Stimulated activated CD8-positive, alpha-beta memory T cell treated with anti-CD3 and anti-CD28 coated beads, Interleukin-7, amount 100 ng/mL, for 4 hours (primary cell): Measurements from ENCODE around the gene ATF7.

Experiments used
- DNase-seq, 2 donors: peaks; one replicate each; pipeline ENCODE4 v3.0.0-alpha.2; 2020; ENCODE audit warnings: low read depth in 2 of 2

ATF7 gene

DNA sequence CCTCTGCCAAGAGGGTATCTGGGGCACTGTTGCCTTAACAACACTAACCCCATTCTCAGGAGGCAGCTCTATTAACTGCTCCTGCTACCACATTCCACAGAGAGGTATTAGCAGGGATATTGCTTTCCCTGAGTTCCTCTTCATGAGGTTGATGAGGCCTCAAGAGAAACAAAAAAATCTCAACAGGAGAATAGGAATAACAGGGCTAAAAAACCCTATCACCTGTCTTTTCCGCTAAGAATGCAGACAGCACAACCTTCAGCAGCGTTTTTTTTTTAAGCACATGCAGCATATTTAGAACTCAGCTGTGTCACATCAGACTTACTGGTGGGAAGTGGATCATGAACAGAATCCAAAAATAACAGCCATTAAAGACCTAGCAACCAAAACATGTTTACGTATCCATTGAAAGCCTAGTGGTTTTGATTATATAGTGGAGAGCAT lies 29.2 kb downstream of the ATF7 start:
- DNase-seq: no peak

GRCh38 chr12:53594897-53595615 lies 31.1 kb downstream of the ATF7 start:
- no peak for DNase-seq

GRCh38 chr12:53593707-53594106 lies 32.5 kb downstream of the ATF7 start:
- no peak for DNase-seq

DNA sequence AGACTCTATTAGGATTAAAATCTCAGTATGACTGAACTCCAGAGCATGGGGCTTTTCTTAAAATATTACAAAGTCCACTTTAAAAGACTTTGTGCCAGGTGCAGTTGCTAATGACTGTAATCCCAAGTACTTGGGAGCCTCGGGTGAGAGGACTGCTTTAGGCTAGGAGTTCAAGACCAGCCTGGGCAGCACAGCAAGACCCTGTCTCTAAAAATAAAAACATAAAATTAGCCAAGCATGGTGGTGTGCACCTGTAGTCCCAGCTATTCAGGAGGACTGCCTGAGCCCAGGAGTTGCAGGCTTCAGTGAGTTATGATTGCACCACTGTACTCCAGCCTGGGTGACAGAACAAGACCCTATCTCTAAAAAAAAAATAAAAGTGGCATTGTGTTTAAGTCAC lies 33.2 kb downstream of the ATF7 start:
- no peak for DNase-seq

GRCh38 chr12:53592426-53592825 lies 33.8 kb downstream of the ATF7 start:
- no peak for DNase-seq

GRCh38 chr12:53591301-53592206 lies 34.6 kb downstream of the ATF7 start:
- no peak for DNase-seq

GRCh38 chr12:53590652-53591051 lies 35.5 kb downstream of the ATF7 start:
- DNase-seq: no peak

- no peak for DNase-seq
Measured at GRCh38 chr12:53589915-53590314, 36.3 kb downstream of the ATF7 start.

DNA sequence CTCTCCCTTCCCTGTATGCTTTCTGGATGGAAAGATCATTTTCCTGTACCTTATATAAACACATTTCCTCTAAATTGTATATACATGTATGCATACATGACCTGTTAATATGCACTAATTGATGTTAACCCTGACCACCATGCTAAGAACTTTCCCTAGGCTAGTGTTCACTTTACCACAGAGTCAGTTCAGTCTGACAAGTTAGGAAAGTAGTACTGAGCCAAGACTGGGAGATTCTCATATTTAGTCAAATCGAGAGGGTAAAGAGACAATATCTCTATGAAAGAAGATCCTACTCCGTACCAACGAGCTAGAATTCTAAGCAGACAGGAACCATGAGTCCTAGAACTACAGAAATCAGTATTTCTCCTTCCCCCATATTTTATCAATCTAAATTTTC lies 36.8 kb downstream of the ATF7 start:
- no peak for DNase-seq

- DNase-seq: no peak
Measured at GRCh38 chr12:53588123-53588522, 38.1 kb downstream of the ATF7 start.

- DNase-seq: no peak
Measured at GRCh38 chr12:53586745-53587144, 39.4 kb downstream of the ATF7 start.

GRCh38 chr12:53585448-53586125 lies 40.6 kb downstream of the ATF7 start:
- DNase-seq: no peak

DNA sequence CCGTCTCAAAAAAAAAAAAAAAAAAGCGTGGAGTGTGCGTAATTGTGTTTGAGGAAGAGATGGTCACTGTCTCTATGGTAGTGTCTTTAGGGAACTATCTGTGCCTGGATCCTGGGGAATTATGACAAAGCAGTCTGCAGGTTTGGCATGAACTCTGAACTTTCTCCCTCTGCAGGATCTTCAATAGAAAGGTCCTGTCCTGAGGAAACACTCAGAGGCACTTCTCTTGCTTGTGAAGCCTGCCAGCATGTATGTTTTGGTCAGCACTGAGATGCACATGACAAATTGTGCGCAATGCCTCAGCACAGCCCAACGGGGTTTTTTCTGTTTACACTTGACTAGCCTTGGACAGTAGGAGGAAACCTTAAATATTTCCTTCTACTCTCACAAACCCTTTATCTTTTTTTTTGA lies 46.6 kb downstream of the ATF7 start:
- DNase-seq: no peak

GRCh38 chr12:53578783-53579182 lies 47.4 kb downstream of the ATF7 start:
- DNase-seq: no peak

GRCh38 chr12:53577941-53578352 lies 48.2 kb downstream of the ATF7 start:
- DNase-seq: no peak

DNA sequence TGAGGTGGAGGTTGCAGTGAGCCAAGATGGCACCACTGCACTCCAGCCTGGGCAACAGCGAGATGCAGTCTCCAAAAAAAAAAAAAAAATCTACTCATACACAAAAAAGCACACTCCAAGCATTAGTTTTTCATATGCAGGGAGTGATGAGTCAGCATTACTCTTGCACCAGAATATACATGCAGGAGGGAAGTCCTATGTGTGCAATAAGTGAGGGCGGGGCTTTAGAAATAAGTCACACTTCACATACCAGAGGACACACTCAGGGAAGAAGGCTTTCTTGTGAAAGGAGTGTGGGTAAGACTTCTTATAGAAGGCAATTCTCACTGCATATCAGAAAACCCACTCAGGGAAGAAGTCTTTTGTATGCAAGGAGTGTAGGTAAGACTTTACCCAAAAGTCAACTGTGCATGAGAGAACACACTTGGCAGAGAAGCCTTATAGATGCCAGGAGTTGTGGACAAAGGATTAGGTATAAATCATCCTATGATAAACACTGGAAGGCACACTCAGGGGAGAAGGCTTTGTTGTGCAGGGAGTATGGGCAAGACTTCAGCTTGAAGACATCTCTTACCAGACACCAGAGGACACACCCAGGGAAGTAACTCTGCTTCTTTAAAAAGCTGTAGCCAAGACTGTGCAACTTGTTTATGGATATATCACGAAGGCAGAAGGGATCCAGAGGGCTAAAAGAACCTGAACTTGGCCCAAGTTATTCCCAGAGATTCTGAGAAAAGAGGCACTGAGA lies 50.5 kb downstream of the ATF7 start:
- no peak for DNase-seq

DNA sequence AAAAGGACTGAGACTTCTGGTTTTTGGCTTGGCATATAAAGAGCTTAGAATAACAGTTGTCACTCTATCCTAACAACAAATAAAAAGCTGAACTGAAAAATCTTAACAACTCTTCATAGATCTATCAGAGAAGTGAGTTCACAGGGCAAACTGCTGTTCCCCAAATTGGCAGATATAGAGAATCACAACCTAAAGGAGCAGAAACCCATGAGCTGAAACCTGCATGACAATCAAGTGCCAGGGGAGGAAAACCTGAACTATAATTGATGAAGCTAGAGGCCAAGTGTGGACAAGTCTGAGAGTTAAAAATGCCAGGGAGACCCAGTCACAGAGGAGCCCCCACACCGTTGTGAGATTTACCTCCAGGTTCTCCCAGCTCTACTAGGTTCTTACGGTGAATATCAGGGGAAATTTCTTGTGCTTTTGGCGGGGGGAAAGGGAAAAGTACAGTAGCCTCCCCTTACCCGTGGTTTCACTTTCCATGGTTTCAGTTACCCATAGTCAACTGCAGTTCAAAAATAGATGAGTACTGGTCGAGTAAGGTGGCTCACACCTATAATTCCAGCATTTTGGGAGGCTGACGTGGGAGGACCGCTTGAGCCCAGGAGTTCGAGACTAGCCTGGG lies 53.9 kb downstream of the ATF7 start:
- DNase-seq: no peak

DNA sequence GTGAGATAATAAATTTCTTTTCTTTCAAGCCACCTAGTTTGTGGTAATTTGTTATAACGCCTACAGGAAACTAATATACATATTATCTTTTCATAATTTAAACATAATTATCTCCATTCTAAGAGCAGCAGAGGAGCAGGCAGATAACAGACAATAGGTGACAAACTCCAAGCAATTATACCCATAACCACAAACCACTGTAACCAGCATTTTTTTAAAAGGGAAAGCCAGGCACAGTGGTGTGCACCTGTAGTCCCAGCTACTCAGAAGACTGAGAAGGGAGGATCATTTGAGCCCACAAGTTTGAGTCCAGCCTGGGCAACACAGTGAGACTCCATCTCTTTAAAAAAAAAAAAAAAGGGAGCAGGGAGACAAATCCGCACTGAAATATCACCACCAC lies 54.9 kb downstream of the ATF7 start:
- no peak for DNase-seq

DNA sequence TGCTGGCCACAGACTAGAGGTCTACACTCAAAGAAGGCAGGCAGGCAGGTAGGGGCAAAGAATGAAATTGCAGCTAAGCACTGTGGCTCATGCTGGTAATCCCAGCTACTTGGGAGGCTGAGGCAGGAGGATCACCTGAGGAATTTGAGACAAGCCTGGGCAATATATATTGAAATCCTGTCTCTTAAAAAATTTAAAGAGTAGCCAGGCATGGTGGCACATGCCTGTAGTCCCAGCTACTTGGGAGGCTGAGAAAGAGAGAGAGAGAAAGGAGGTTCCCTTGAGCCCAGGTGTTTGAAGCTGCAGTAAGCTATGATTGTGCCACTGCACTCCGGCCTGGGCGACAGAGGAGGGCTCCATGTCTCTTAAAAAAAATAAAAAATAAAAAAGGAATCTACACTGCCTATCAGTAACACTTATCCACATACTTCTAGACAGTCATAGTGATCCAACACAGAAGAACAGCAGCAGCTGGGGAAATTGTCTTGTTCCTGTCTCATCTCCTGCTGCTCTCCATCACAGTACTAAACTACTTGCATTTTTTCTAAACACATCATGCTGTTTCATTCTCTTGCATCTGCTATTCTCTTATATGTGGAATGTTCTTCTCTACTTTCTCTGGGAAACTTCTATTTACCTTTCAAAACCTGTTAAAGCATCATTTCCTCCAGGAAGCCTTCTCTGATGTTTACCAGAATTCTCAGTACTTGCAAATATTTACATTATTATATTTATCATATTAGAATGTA lies 57.2 kb downstream of the ATF7 start:
- no peak for DNase-seq

DNA sequence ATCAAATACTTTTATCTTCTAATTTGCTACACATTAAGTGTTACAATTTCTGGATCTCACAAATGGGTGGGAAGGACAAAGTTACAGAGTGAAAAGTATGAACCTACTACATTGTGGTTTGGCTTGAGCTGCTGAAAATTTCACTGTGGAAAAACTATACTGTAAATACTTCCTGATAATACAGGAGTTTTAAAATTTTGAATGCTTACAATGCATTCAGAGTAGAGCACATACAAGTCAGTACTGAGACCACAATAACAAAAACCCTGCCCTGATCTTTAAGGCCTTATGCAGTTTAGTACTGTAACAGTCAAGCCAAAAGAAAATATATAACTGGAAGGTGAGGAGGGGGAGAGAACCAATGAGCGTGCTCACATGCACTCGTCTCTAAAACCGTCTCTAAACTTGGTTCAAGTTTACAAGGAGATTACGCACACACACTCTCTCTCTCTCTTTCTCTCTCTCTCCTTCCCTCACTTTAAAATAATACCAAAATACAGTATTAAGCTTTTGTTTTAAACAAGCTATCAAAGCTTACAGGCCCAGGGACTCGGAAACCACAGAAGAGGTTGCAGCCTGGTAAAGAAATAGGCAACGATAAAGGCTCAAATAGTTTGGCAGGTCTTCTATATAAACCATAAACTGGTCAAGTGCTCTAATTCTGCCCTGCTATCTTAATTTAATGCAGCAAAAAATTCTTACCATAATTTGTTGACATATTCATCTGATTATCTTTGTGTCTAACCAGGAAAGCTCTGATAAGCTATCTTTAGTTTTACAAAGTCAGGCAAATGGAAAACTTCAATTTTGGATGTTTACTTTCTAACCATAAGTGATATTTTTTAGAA lies 58.0 kb downstream of the ATF7 start:
- DNase-seq: no peak
